GM12878 (cell line): ENCODE data around the gene PRKN. TPM values are rescaled to one million over a fixed set of nuclear protein-coding genes. Genes with fewer than 3 reads are reported as not detected.

ENCODE experiments used
- DPF2 ChIP-seq: fragments of 450-650 bp; IDR thresholded peaks from 2 replicates; pipeline ENCODE4 v1.6.1; 2017; ENCODE audit warnings: mild to moderate bottlenecking
- FOXM1 ChIP-seq: IDR thresholded peaks from 2 replicates; pipeline ENCODE4 v1.6.1; 2012; ENCODE audit warnings: low read depth, mild to moderate bottlenecking, inconsistent platforms, low read length, moderate library complexity
- IRF4 ChIP-seq: IDR thresholded peaks from 2 replicates; pipeline ENCODE4 v1.6.1; 2011; ENCODE audit warnings: low read depth, low read length
- MTA2 ChIP-seq: fragments of 450-650 bp; IDR thresholded peaks from 2 replicates; pipeline ENCODE4 v1.6.1; 2016; ENCODE audit warnings: low read depth, mild to moderate bottlenecking, moderate library complexity
- NFYA ChIP-seq: IDR thresholded peaks from 2 replicates; pipeline ENCODE4 v1.6.1; 2011; ENCODE audit warnings: low read depth, mild to moderate bottlenecking, low read length, improper control_type of control experiment, borderline replicate concordance
- NR2C1 ChIP-seq: fragments of 450-650 bp; IDR thresholded peaks from 2 replicates; pipeline ENCODE4 v1.6.1; 2017; ENCODE audit warnings: antibody characterized with exemption, mild to moderate bottlenecking, moderate library complexity
- PAX8 ChIP-seq: fragments of 450-650 bp; IDR thresholded peaks from 2 replicates; pipeline ENCODE4 v1.6.1; 2017; ENCODE audit warnings: mild to moderate bottlenecking, moderate library complexity
- YY1 ChIP-seq: IDR thresholded peaks from 2 replicates; pipeline ENCODE4 v1.6.1; 2011; ENCODE audit warnings: low read depth, mild to moderate bottlenecking, low read length
- polyA plus RNA-seq, 11 experiments: library from polyadenylated mRNA; depleted of rRNA in 4 of 11; unstranded in 6 of 11; stranded (reverse) in 5 of 11; fragments of >200 nt; fragmentation: Nextera tagmentation in 4 of 11; fragmentation: Illumina TruSeq in 1 of 11; extraction: Ambion mirVana in 4 of 11; extraction: Trizol in 1 of 11; gene quantifications; 1 replicate in 1 of 11; 2 replicates in 10 of 11; pipeline versions ENCODE4 v1.2.1 to v1.2.3, GENCODE V29; 2011 to 2016; ENCODE audit warnings: inconsistent platforms in 2 of 11, missing spikeins in 2 of 11, low read depth in 1 of 11
- total RNA-seq, 4 experiments: library from RNA; depleted of rRNA in 3 of 4; stranded (reverse); fragments of >200 nt in 3 of 4; fragmentation: Illumina TruSeq in 1 of 4; extraction: Trizol in 1 of 4; gene quantifications; 2 replicates each; pipeline versions ENCODE4 v1.2.1 to v1.2.3, GENCODE V29; 2013 to 2021
- TF ChIP-seq, protein P1 (sequence below): fragments of 450-650 bp; IDR thresholded peaks from 2 replicates; pipeline ENCODE4 v1.6.1; 2017; ENCODE audit warnings: mild to moderate bottlenecking, moderate library complexity
- TF ChIP-seq, protein P2 (sequence below): IDR thresholded peaks from 2 replicates; pipeline ENCODE4 v1.6.1; 2012; ENCODE audit warnings: low read length, inconsistent platforms
- TF ChIP-seq, protein P3 (sequence below): fragments of 150-350 bp; IDR thresholded peaks from 2 replicates; pipeline ENCODE4 v1.6.1; 2014; ENCODE audit warnings: mild to moderate bottlenecking, low read depth, low read length

PRKN gene
- total and polyA plus RNA-seq, 10 of the 15 experiments (the other 5 are each of a cell fraction or from before 2014, with no cell fraction given): 0.06 to 0.09 TPM; not detected in 8

DNA sequence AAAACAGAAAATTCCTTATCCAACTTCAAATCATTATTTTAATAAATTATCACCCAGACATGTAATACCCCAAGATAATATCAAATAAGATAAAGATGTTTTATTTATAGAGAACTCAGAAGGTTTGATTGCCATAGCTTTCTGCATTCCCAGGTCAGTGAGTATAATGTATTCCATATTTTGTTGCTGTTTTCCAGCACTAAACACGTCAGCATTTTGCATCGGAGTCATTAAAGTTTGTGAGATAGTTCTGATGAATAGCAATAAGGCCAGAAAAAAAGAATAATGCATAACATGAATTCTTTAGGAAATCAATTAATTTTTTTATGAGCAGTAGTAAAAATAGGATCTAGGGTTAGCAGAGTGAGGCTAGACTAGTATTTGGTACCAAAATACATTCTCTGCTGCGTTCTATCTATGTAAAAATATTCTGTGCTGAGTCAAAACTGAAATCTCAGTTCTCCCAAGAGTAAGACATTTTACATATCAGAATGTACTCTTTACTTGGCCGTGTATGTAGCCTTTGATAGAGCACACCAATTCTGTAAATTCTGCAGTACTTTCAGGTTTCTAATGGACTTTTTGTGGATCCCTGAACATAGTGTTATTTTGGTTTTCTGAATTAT, 1183.8 kb downstream of the PRKN start (continued):
- TF ChIP-seq, protein P1, sequence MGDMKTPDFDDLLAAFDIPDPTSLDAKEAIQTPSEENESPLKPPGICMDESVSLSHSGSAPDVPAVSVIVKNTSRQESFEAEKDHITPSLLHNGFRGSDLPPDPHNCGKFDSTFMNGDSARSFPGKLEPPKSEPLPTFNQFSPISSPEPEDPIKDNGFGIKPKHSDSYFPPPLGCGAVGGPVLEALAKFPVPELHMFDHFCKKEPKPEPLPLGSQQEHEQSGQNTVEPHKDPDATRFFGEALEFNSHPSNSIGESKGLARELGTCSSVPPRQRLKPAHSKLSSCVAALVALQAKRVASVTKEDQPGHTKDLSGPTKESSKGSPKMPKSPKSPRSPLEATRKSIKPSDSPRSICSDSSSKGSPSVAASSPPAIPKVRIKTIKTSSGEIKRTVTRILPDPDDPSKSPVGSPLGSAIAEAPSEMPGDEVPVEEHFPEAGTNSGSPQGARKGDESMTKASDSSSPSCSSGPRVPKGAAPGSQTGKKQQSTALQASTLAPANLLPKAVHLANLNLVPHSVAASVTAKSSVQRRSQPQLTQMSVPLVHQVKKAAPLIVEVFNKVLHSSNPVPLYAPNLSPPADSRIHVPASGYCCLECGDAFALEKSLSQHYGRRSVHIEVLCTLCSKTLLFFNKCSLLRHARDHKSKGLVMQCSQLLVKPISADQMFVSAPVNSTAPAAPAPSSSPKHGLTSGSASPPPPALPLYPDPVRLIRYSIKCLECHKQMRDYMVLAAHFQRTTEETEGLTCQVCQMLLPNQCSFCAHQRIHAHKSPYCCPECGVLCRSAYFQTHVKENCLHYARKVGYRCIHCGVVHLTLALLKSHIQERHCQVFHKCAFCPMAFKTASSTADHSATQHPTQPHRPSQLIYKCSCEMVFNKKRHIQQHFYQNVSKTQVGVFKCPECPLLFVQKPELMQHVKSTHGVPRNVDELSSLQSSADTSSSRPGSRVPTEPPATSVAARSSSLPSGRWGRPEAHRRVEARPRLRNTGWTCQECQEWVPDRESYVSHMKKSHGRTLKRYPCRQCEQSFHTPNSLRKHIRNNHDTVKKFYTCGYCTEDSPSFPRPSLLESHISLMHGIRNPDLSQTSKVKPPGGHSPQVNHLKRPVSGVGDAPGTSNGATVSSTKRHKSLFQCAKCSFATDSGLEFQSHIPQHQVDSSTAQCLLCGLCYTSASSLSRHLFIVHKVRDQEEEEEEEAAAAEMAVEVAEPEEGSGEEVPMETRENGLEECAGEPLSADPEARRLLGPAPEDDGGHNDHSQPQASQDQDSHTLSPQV: no peak
- TF ChIP-seq YY1 (no peak), IRF4 (peak; percentile 17; the same call in 1 of the 2 replicates), FOXM1 (no peak), NFYA (no peak), PAX8 (no peak), MTA2 (no peak), NR2C1 (no peak), DPF2 (no peak)
- TF ChIP-seq, protein P2, sequence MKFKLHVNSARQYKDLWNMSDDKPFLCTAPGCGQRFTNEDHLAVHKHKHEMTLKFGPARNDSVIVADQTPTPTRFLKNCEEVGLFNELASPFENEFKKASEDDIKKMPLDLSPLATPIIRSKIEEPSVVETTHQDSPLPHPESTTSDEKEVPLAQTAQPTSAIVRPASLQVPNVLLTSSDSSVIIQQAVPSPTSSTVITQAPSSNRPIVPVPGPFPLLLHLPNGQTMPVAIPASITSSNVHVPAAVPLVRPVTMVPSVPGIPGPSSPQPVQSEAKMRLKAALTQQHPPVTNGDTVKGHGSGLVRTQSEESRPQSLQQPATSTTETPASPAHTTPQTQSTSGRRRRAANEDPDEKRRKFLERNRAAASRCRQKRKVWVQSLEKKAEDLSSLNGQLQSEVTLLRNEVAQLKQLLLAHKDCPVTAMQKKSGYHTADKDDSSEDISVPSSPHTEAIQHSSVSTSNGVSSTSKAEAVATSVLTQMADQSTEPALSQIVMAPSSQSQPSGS: peak; percentile 52; the same call in 1 of the 2 replicates
- TF ChIP-seq, protein P3, sequence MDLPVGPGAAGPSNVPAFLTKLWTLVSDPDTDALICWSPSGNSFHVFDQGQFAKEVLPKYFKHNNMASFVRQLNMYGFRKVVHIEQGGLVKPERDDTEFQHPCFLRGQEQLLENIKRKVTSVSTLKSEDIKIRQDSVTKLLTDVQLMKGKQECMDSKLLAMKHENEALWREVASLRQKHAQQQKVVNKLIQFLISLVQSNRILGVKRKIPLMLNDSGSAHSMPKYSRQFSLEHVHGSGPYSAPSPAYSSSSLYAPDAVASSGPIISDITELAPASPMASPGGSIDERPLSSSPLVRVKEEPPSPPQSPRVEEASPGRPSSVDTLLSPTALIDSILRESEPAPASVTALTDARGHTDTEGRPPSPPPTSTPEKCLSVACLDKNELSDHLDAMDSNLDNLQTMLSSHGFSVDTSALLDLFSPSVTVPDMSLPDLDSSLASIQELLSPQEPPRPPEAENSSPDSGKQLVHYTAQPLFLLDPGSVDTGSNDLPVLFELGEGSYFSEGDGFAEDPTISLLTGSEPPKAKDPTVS: no peak
